Measurements from ENCODE around the gene KLHL40.

GRCh38 chr3:42725454-42725853 lies 40.1 kb downstream of the KLHL40 start:
- TF ChIP-seq CTCF (IDR thresholded peaks at IDR 0.05; ENCODE audit: poor library complexity) (no peak), EZH2 (IDR thresholded peaks at IDR 0.05; ENCODE audit: borderline replicate concordance) (no peak), EZH2phosphoT487 (IDR thresholded peaks at IDR 0.05; ENCODE audit: low read depth, severe bottlenecking, unreplicated experiment) (no peak)
